WI38 (cell line): Measurements from ENCODE around the gene KRTAP5-1.

Experiments used
- H3K4me3 ChIP-seq: 2 replicates; pipeline ENCODE4 v1.5.1; 2011; ENCODE audit warnings: low read depth, mild to moderate bottlenecking, control low read depth, low read length
- CTCF ChIP-seq: IDR thresholded peaks from 2 replicates; pipeline ENCODE4 v1.5.1; 2012; ENCODE audit warnings: low read depth, mild to moderate bottlenecking, control low read depth, low read length

KRTAP5-1 gene

GRCh38 chr11:1564535-1565172 is 20.4 kb downstream of the KRTAP5-1 start:
- no peak overlapping the region for H3K4me3 ChIP-seq
- no peak for TF ChIP-seq CTCF

GRCh38 chr11:1563697-1564534 is 21.2 kb downstream of the KRTAP5-1 start:
- TF ChIP-seq CTCF: no peak
- H3K4me3 ChIP-seq: no peak overlapping the region

- no peak overlapping the region for H3K4me3 ChIP-seq
- TF ChIP-seq CTCF: no peak
These were observed 21.9 kb downstream of the KRTAP5-1 start for GRCh38 chr11:1563149-1563638.

GRCh38 chr11:1562469-1563148 is 22.5 kb downstream of the KRTAP5-1 start:
- no peak for TF ChIP-seq CTCF
- H3K4me3 ChIP-seq: no peak overlapping the region

GRCh38 chr11:1561955-1562354 is 23.1 kb downstream of the KRTAP5-1 start:
- no peak overlapping the region for H3K4me3 ChIP-seq
- no peak for TF ChIP-seq CTCF

- TF ChIP-seq CTCF: no peak
- no peak overlapping the region for H3K4me3 ChIP-seq
These were observed 23.8 kb downstream of the KRTAP5-1 start for GRCh38 chr11:1561266-1561665.
